Activated CD4-positive, alpha-beta T cell treated with anti-CD3 and anti-CD28 coated beads, Interleukin-2, amount 10 ng/mL, durations not matched to agents 24 days and 14 days (primary cell): ENCODE measurements around the gene PRKAA1. TPM values are rescaled to one million over a fixed set of nuclear protein-coding genes. Genes with fewer than 3 reads are reported as not detected.
"Not testable (repeated sequence)": the region's sequence is repeated elsewhere in the genome, so short reads cannot be mapped to it uniquely, and the experiment has no call there.

ENCODE experiments used
- DNase-seq: peaks from one replicate; pipeline ENCODE4 v3.0.0; 2022
- H3K27ac Mint-ChIP-seq: one replicate; pipeline ENCODE4 v1.8.0; 2022; ENCODE audit warnings: mild to moderate bottlenecking, mixed read lengths
- H3K27me3 Mint-ChIP-seq: one replicate; pipeline ENCODE4 v1.8.0; 2022; ENCODE audit warnings: mixed read lengths
- H3K36me3 Mint-ChIP-seq: one replicate; pipeline ENCODE4 v1.8.0; 2022; ENCODE audit warnings: low read depth, mild to moderate bottlenecking, mixed read lengths
- H3K4me1 Mint-ChIP-seq: one replicate; pipeline ENCODE4 v1.8.0; 2021; ENCODE audit warnings: mixed read lengths
- H3K4me3 Mint-ChIP-seq: one replicate; pipeline ENCODE4 v1.8.0; 2022; ENCODE audit warnings: mild to moderate bottlenecking, moderate library complexity, mixed read lengths
- H3K9me3 Mint-ChIP-seq: one replicate; pipeline ENCODE4 v1.8.0; 2021; ENCODE audit warnings: mixed read lengths
- intact Hi-C: fragments of 100-400 bp; cut with micrococcal nuclease; formaldehyde crosslinking; loops from one replicate; pipeline ENCODE4 v1.15.1; 2023
- total RNA-seq: library from RNA; stranded (reverse); gene quantifications from 2 replicates; pipeline ENCODE4 v1.2.3, GENCODE V29; 2022

The PRKAA1 gene
- total RNA-seq, 1 donor from 2014 or later: 49.1 TPM

- Mint-ChIP-seq H3K4me3 (no peak overlapping the region), H3K36me3 (peaks cover 36% of the 10 kb centered on the region), H3K9me3 (peaks cover 7% of the 10 kb centered on the region), H3K4me1 (peaks cover 2% of the 10 kb centered on the region), H3K27ac (no peak overlapping the region), H3K27me3 (no peaks in the 10 kb centered on the region)
- intact Hi-C loops: no loop called here
- no peak for DNase-seq
These were observed 84.2 kb downstream of the PRKAA1 start for GRCh38 chr5:40714001-40714400.

DNA sequence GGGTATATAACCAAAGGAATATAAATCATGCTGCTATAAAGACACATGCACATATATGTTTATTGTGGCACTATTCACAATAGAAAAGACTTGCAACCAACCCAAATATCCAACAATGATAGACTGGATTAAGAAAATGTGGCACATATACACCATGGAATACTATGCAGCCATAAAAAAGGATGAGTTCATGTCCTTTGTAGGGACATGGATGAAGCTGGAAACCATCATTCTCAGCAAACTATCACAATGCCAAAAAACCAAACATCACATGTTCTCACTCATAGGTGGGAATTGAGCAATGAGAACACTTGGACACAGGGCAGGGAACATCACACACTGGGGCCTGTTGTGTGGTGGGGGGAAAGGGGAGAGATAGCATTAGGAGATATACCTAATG lies 87.6 kb downstream of the PRKAA1 start:
- H3K4me3 Mint-ChIP-seq, H3K4me1 Mint-ChIP-seq, intact Hi-C loops: not testable (repeated sequence)

More for the DNA sequence above, 87.6 kb downstream of the PRKAA1 start:
- not testable (repeated sequence) for DNase-seq, H3K27me3 Mint-ChIP-seq, H3K27ac Mint-ChIP-seq
- peaks cover 12% of the 10 kb centered on the region for H3K9me3 Mint-ChIP-seq
- peaks cover 42% of the 10 kb centered on the region for H3K36me3 Mint-ChIP-seq

Other genes starting within 250 kb of the PRKAA1 start
- 49.1 and 53.0 TPM in 2 replicates for gene PTGER4, start 118.5 kb downstream of the PRKAA1 start, total RNA-seq
- 22.7 and 23.1 TPM in 2 replicates for gene TTC33, start 42.4 kb downstream of the PRKAA1 start, total RNA-seq
- gene RPL37, start 36.8 kb upstream of the PRKAA1 start, total RNA-seq: 1,546 and 1,565 TPM in 2 replicates
- 1.7 and 1.8 TPM in 2 replicates for gene CARD6, start 43.0 kb upstream of the PRKAA1 start, total RNA-seq
- gene C7, start 111.1 kb upstream of the PRKAA1 start, total RNA-seq: not detected in 2 replicates